ENCODE measurements around the gene SEBOX. TPM values are rescaled to one million over a fixed set of nuclear protein-coding genes. Genes with fewer than 3 reads are reported as not detected.

SEBOX gene
- polyA plus RNA-seq, 4 donors: not detected

- Histone ChIP-seq H3K27ac (ENCODE audit: low read depth in 1 of 3, low read length in 2 of 3) (no peak overlapping the region), H3K4me3 (ENCODE audit: low read depth in 1 of 3, low read length in 3 of 3) (no peak overlapping the region), H3K36me3 (ENCODE audit: control insufficient read depth in 3 of 3, insufficient read depth in 2 of 3, low read depth in 1 of 3, low read length in 3 of 3) (peaks cover 0 to 51% (median 3%) of the 10 kb centered on the region in 3 donors), H3K9me3 (ENCODE audit: control insufficient read depth in 2 of 2, insufficient read depth in 1 of 2, low read depth in 1 of 2, low read length in 1 of 2) (no peaks in the 10 kb centered on the region), H3K27me3 (ENCODE audit: control insufficient read depth in 3 of 3, insufficient read depth in 3 of 3, low read length in 3 of 3) (no peaks in the 10 kb centered on the region), H3K4me1 (ENCODE audit: control insufficient read depth in 3 of 3, insufficient read depth in 2 of 3, low read depth in 1 of 3, low read length in 2 of 3) (peaks cover 0 to 36% (median 0%) of the 10 kb centered on the region in 3 donors)
- FAIRE-seq (no peak), DNase-seq (no peak)
- WGBS, 3 donors: 22 to 74% (median 51%) methylated on average over 2 of the region's 2 CpGs
Observed at GRCh38 chr17:28390563-28390962, 25.6 kb upstream of the SEBOX start.

- H3K4me1 ChIP-seq (ENCODE audit: control insufficient read depth in 3 of 3, insufficient read depth in 2 of 3, low read depth in 1 of 3, low read length in 2 of 3): peaks cover 0 to 35% (median 0%) of the 10 kb centered on the region in 3 donors
- H3K27me3 ChIP-seq (ENCODE audit: control insufficient read depth in 3 of 3, insufficient read depth in 3 of 3, low read length in 3 of 3): no peaks in the 10 kb centered on the region
- H3K9me3 ChIP-seq (ENCODE audit: control insufficient read depth in 2 of 2, insufficient read depth in 1 of 2, low read depth in 1 of 2, low read length in 1 of 2): no peaks in the 10 kb centered on the region
- DNase-seq: no peak
- peaks cover 0 to 47% (median 3%) of the 10 kb centered on the region in 3 donors for H3K36me3 ChIP-seq (ENCODE audit: control insufficient read depth in 3 of 3, insufficient read depth in 2 of 3, low read depth in 1 of 3, low read length in 3 of 3)
- H3K27ac ChIP-seq (ENCODE audit: low read depth in 1 of 3, low read length in 2 of 3): no peak overlapping the region
- 26 to 69% (median 33%) methylated on average over 1 of the region's 1 CpG for WGBS, 3 donors
- no peak overlapping the region for H3K4me3 ChIP-seq (ENCODE audit: low read depth in 1 of 3, low read length in 3 of 3)
- no peak for FAIRE-seq
Observed at GRCh38 chr17:28390141-28390540, 25.1 kb upstream of the SEBOX start.

GRCh38 chr17:28388106-28388505 is 23.1 kb upstream of the SEBOX start:
- FAIRE-seq (no peak), DNase-seq (no peak)
- Histone ChIP-seq H3K27ac (ENCODE audit: low read depth in 1 of 3, low read length in 2 of 3) (no peak overlapping the region), H3K9me3 (ENCODE audit: control insufficient read depth in 2 of 2, insufficient read depth in 1 of 2, low read depth in 1 of 2, low read length in 1 of 2) (no peaks in the 10 kb centered on the region), H3K27me3 (ENCODE audit: control insufficient read depth in 3 of 3, insufficient read depth in 3 of 3, low read length in 3 of 3) (no peaks in the 10 kb centered on the region), H3K36me3 (ENCODE audit: control insufficient read depth in 3 of 3, insufficient read depth in 2 of 3, low read depth in 1 of 3, low read length in 3 of 3) (peaks cover 0 to 40% (median 3%) of the 10 kb centered on the region in 3 donors), H3K4me3 (ENCODE audit: low read depth in 1 of 3, low read length in 3 of 3) (no peak overlapping the region), H3K4me1 (ENCODE audit: control insufficient read depth in 3 of 3, insufficient read depth in 2 of 3, low read depth in 1 of 3, low read length in 2 of 3) (peaks cover 0 to 26% (median 0%) of the 10 kb centered on the region in 3 donors)
- 84 to 96% (median 92%) methylated on average over 11 of the region's 11 CpGs for WGBS, 3 donors

DNA sequence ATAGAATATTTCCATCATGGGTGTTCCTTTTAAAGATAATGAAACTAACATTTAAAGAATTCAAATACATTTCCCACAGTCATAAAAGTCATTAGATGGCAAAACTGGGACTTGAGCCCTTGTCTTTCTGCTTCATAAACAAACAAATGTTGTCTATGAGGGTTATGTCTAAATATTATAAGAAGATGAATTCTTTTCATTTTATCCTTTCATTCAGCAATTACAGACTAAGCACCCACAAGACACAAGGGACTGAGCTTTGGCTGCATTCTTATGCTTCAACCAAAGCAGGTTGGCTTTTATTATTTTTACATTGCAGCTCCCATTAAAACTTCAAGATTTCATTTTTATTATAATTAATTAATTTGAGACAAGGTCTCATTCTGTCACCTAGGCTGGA is 21.4 kb upstream of the SEBOX start:
- no peak overlapping the region for H3K27ac ChIP-seq (ENCODE audit: low read depth in 1 of 3, low read length in 2 of 3)
- H3K4me3 ChIP-seq (ENCODE audit: low read depth in 1 of 3, low read length in 3 of 3): no peak overlapping the region
- peaks cover 0 to 29% (median 3%) of the 10 kb centered on the region in 3 donors for H3K36me3 ChIP-seq (ENCODE audit: control insufficient read depth in 3 of 3, insufficient read depth in 2 of 3, low read depth in 1 of 3, low read length in 3 of 3)
- no peak for DNase-seq
- no peak for FAIRE-seq
- H3K9me3 ChIP-seq (ENCODE audit: control insufficient read depth in 2 of 2, insufficient read depth in 1 of 2, low read depth in 1 of 2, low read length in 1 of 2): no peaks in the 10 kb centered on the region
- H3K27me3 ChIP-seq (ENCODE audit: control insufficient read depth in 3 of 3, insufficient read depth in 3 of 3, low read length in 3 of 3): peaks cover 0 to 2% (median 0%) of the 10 kb centered on the region in 3 donors
- H3K4me1 ChIP-seq (ENCODE audit: control insufficient read depth in 3 of 3, insufficient read depth in 2 of 3, low read depth in 1 of 3, low read length in 2 of 3): peaks cover 0 to 25% (median 0%) of the 10 kb centered on the region in 3 donors

- H3K9me3 ChIP-seq (ENCODE audit: control insufficient read depth in 2 of 2, insufficient read depth in 1 of 2, low read depth in 1 of 2, low read length in 1 of 2): no peaks in the 10 kb centered on the region
- peaks cover 0 to 23% (median 3%) of the 10 kb centered on the region in 3 donors for H3K36me3 ChIP-seq (ENCODE audit: control insufficient read depth in 3 of 3, insufficient read depth in 2 of 3, low read depth in 1 of 3, low read length in 3 of 3)
- H3K4me3 ChIP-seq (ENCODE audit: low read depth in 1 of 3, low read length in 3 of 3): peak overlapping the region in 2 of 3 donors; percentile 70 to 73
- peaks cover 0 to 4% (median 2%) of the 10 kb centered on the region in 3 donors for H3K27me3 ChIP-seq (ENCODE audit: control insufficient read depth in 3 of 3, insufficient read depth in 3 of 3, low read length in 3 of 3)
- WGBS, 3 donors: 43 to 63% (median 52%) methylated on average over 8 of the region's 8 CpGs
- DNase-seq (no peak), FAIRE-seq (no peak)
- peak overlapping the region in 1 of 3 donors; percentile 85 for H3K27ac ChIP-seq (ENCODE audit: low read depth in 1 of 3, low read length in 2 of 3)
- H3K4me1 ChIP-seq (ENCODE audit: control insufficient read depth in 3 of 3, insufficient read depth in 2 of 3, low read depth in 1 of 3, low read length in 2 of 3): peaks cover 0 to 27% (median 0%) of the 10 kb centered on the region in 3 donors
Observed at GRCh38 chr17:28385406-28385805, 20.4 kb upstream of the SEBOX start.

DNA sequence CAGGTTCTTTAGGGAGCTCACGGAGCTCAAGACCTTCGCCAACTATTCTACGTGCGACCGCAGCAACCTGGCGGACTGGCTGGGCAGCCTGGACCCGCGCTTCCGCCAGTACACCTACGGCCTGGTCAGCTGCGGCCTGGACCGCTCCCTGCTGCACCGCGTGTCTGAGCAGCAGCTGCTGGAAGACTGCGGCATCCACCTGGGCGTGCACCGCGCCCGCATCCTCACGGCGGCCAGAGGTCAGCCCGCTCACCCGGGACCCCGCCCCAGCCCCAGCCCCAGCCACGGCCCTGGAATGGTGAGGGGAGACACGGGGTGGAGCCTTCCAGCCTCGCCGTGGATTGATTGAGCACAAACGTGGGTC is 20.0 kb upstream of the SEBOX start:
- Histone ChIP-seq H3K27me3 (ENCODE audit: control insufficient read depth in 3 of 3, insufficient read depth in 3 of 3, low read length in 3 of 3) (peaks cover 0 to 4% (median 2%) of the 10 kb centered on the region in 3 donors), H3K4me3 (ENCODE audit: low read depth in 1 of 3, low read length in 3 of 3) (peak overlapping the region; percentile 24 to 73 (median 70)), H3K4me1 (ENCODE audit: control insufficient read depth in 3 of 3, insufficient read depth in 2 of 3, low read depth in 1 of 3, low read length in 2 of 3) (peaks cover 0 to 31% (median 0%) of the 10 kb centered on the region in 3 donors), H3K9me3 (ENCODE audit: control insufficient read depth in 2 of 2, insufficient read depth in 1 of 2, low read depth in 1 of 2, low read length in 1 of 2) (no peaks in the 10 kb centered on the region), H3K27ac (ENCODE audit: low read depth in 1 of 3, low read length in 2 of 3) (peak overlapping the region; percentile 16 to 85 (median 52)), H3K36me3 (ENCODE audit: control insufficient read depth in 3 of 3, insufficient read depth in 2 of 3, low read depth in 1 of 3, low read length in 3 of 3) (peaks cover 0 to 23% (median 3%) of the 10 kb centered on the region in 3 donors)
- no peak for FAIRE-seq
- peak in 1 of 2 donors; percentile 40 for DNase-seq
- WGBS, 3 donors: 4 to 31% (median 10%) methylated on average over 24 to 29 of the region's 29 CpGs

DNA sequence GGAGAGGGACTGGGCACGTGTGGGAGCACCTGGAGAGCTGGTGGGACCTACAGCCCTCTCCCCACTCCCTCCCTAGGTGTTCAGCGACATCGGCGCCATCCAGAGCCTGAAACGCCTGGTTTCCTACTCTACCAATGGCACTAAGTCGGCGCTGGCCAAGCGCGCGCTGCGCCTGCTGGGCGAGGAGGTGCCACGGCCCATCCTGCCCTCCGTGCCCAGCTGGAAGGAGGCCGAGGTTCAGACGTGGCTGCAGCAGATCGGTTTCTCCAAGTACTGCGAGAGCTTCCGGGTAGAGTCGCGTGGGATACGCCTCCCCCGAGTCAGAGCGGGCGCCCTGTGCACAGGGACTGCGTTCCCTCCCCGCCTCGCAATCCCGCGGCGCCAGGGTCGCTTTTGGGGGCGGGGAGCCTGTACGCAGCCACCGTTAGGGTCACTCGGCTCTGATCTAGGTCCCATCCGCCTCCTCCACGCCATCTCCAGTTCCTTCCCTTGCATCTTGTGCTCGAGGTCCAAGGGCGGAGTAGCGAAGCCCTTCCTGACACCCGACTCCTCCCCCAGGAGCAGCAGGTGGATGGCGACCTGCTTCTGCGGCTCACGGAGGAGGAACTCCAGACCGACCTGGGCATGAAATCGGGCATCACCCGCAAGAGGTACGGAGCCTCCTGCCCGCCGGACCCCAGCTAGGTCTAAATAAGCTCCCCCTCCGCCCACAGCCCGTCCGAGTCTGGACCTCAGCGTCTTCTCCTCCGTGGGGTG is 19.5 kb upstream of the SEBOX start:
- H3K36me3 ChIP-seq (ENCODE audit: control insufficient read depth in 3 of 3, insufficient read depth in 2 of 3, low read depth in 1 of 3, low read length in 3 of 3): peaks cover 0 to 20% (median 3%) of the 10 kb centered on the region in 3 donors
- peaks cover 0 to 4% (median 2%) of the 10 kb centered on the region in 3 donors for H3K27me3 ChIP-seq (ENCODE audit: control insufficient read depth in 3 of 3, insufficient read depth in 3 of 3, low read length in 3 of 3)
- no peak for FAIRE-seq
- H3K4me3 ChIP-seq (ENCODE audit: low read depth in 1 of 3, low read length in 3 of 3): peak overlapping the region; percentile 24 to 73 (median 70)
- WGBS, 3 donors: 4 to 24% (median 9%) methylated on average over 54 to 56 of the region's 56 CpGs
- peak; percentile 91 to 92 for DNase-seq
- peaks cover 0 to 31% (median 0%) of the 10 kb centered on the region in 3 donors for H3K4me1 ChIP-seq (ENCODE audit: control insufficient read depth in 3 of 3, insufficient read depth in 2 of 3, low read depth in 1 of 3, low read length in 2 of 3)
- H3K9me3 ChIP-seq (ENCODE audit: control insufficient read depth in 2 of 2, insufficient read depth in 1 of 2, low read depth in 1 of 2, low read length in 1 of 2): no peaks in the 10 kb centered on the region
- H3K27ac ChIP-seq (ENCODE audit: low read depth in 1 of 3, low read length in 2 of 3): peak overlapping the region; percentile 16 to 85 (median 52)

DNA sequence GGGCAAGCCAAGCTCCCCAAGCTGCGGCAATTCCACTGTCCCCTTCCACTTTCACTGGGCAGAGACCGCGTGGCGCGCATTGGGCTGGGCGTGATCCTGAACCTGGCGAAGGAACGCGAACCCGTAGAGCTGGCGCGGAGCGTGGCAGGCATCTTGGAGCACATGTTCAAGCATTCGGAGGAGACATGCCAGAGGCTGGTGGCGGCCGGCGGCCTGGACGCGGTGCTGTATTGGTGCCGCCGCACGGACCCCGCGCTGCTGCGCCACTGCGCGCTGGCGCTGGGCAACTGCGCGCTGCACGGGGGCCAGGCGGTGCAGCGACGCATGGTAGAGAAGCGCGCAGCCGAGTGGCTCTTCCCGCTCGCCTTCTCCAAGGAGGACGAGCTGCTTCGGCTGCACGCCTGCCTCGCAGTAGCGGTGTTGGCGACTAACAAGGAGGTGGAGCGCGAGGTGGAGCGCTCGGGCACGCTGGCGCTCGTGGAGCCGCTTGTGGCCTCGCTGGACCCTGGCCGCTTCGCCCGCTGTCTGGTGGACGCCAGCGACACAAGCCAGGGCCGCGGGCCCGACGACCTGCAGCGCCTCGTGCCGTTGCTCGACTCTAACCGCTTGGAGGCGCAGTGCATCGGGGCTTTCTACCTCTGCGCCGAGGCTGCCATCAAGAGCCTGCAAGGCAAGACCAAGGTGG is 16.3 kb upstream of the SEBOX start:
- H3K4me1 ChIP-seq (ENCODE audit: control insufficient read depth in 3 of 3, insufficient read depth in 2 of 3, low read depth in 1 of 3, low read length in 2 of 3): peaks cover 0 to 28% (median 0%) of the 10 kb centered on the region in 3 donors
- 9 to 21% (median 19%) methylated on average over 59 to 72 of the region's 72 CpGs for WGBS, 3 donors
- peaks cover 0 to 4% (median 2%) of the 10 kb centered on the region in 3 donors for H3K27me3 ChIP-seq (ENCODE audit: control insufficient read depth in 3 of 3, insufficient read depth in 3 of 3, low read length in 3 of 3)
- no peak overlapping the region for H3K27ac ChIP-seq (ENCODE audit: low read depth in 1 of 3, low read length in 2 of 3)
- DNase-seq (peak; percentile 58 to 82), FAIRE-seq (no peak)
- peaks cover 0 to 3% (median 2%) of the 10 kb centered on the region in 3 donors for H3K36me3 ChIP-seq (ENCODE audit: control insufficient read depth in 3 of 3, insufficient read depth in 2 of 3, low read depth in 1 of 3, low read length in 3 of 3)
- H3K9me3 ChIP-seq (ENCODE audit: control insufficient read depth in 2 of 2, insufficient read depth in 1 of 2, low read depth in 1 of 2, low read length in 1 of 2): no peaks in the 10 kb centered on the region
- H3K4me3 ChIP-seq (ENCODE audit: low read depth in 1 of 3, low read length in 3 of 3): no peak overlapping the region

All from small intestine (tissue), 7 donors.